ENCODE data around the gene GALNT18.

The GALNT18 gene

GRCh38 chr11:11316651-11317230 lies 305.1 kb downstream of the GALNT18 start:
- Histone ChIP-seq H3K27ac (ENCODE audit: low read depth, low read length) (no peak overlapping the region), H2AFZ (ENCODE audit: low read depth, low read length, severe bottlenecking) (no peak overlapping the region), H3K4me3 (ENCODE audit: insufficient read depth, low read length, poor library complexity, severe bottlenecking) (no peak overlapping the region), H4K20me1 (ENCODE audit: low read depth, low read length) (no peaks in the 10 kb centered on the region), H3K9ac (ENCODE audit: low read length) (no peak overlapping the region), H3F3A (ENCODE audit: insufficient read depth) (no peaks in the 10 kb centered on the region), H3K36me3 (ENCODE audit: low read length) (no peaks in the 10 kb centered on the region), H3K9me2 (replicated peaks; ENCODE audit: insufficient read depth, low read length) (no peaks in the 10 kb centered on the region), H3K79me2 (ENCODE audit: insufficient read depth, low read length) (no peaks in the 10 kb centered on the region), H3K27me3 (ENCODE audit: low read length) (no peaks in the 10 kb centered on the region), H3K4me2 (ENCODE audit: low read depth, low read length, poor library complexity, severe bottlenecking) (no peak overlapping the region), H3K9me3 (ENCODE audit: insufficient read depth, low read length) (no peaks in the 10 kb centered on the region)
- no peak for TF ChIP-seq EZH2phosphoT487 (conservative IDR thresholded peaks at IDR 0.05; ENCODE audit: low read length)
- no peak for TF ChIP-seq CTCF (IDR thresholded peaks at IDR 0.05; ENCODE audit: insufficient read depth, low read length, poor library complexity, severe bottlenecking)

GRCh38 chr11:11313902-11314692 lies 307.7 kb downstream of the GALNT18 start:
- H3K79me2 ChIP-seq (ENCODE audit: insufficient read depth, low read length), result no peaks in the 10 kb centered on the region
- H3K27ac ChIP-seq (ENCODE audit: low read depth, low read length), result no peak overlapping the region
- H3K4me2 ChIP-seq (ENCODE audit: low read depth, low read length, poor library complexity, severe bottlenecking), result no peak overlapping the region

GRCh38 chr11:11313426-11313825 lies 308.4 kb downstream of the GALNT18 start:
- Histone ChIP-seq H3K9me3 (ENCODE audit: insufficient read depth, low read length) (no peaks in the 10 kb centered on the region), H3K36me3 (ENCODE audit: low read length) (no peaks in the 10 kb centered on the region), H3K9me2 (replicated peaks; ENCODE audit: insufficient read depth, low read length) (no peaks in the 10 kb centered on the region), H3F3A (ENCODE audit: insufficient read depth) (no peaks in the 10 kb centered on the region), H4K20me1 (ENCODE audit: low read depth, low read length) (no peaks in the 10 kb centered on the region), H3K4me3 (ENCODE audit: insufficient read depth, low read length, poor library complexity, severe bottlenecking) (no peak overlapping the region), H3K4me2 (ENCODE audit: low read depth, low read length, poor library complexity, severe bottlenecking) (no peak overlapping the region), H3K79me2 (ENCODE audit: insufficient read depth, low read length) (no peaks in the 10 kb centered on the region), H3K27me3 (ENCODE audit: low read length) (no peaks in the 10 kb centered on the region), H3K9ac (ENCODE audit: low read length) (no peak overlapping the region), H3K27ac (ENCODE audit: low read depth, low read length) (no peak overlapping the region), H2AFZ (ENCODE audit: low read depth, low read length, severe bottlenecking) (no peak overlapping the region)
- no peak for TF ChIP-seq CTCF (IDR thresholded peaks at IDR 0.05; ENCODE audit: insufficient read depth, low read length, poor library complexity, severe bottlenecking)
- TF ChIP-seq EZH2phosphoT487 (conservative IDR thresholded peaks at IDR 0.05; ENCODE audit: low read length), result no peak

More at GRCh38 chr11:11313902-11314692, 307.7 kb downstream of the GALNT18 start:
- no peak overlapping the region for H3K9ac ChIP-seq (ENCODE audit: low read length)
- TF ChIP-seq EZH2phosphoT487 (conservative IDR thresholded peaks at IDR 0.05; ENCODE audit: low read length) (no peak), CTCF (IDR thresholded peaks at IDR 0.05; ENCODE audit: insufficient read depth, low read length, poor library complexity, severe bottlenecking) (no peak)
- no peaks in the 10 kb centered on the region for H3K9me3 ChIP-seq (ENCODE audit: insufficient read depth, low read length)
- H2AFZ ChIP-seq (ENCODE audit: low read depth, low read length, severe bottlenecking), result no peak overlapping the region
- no peaks in the 10 kb centered on the region for H4K20me1 ChIP-seq (ENCODE audit: low read depth, low read length)
- no peaks in the 10 kb centered on the region for H3K9me2 ChIP-seq (replicated peaks; ENCODE audit: insufficient read depth, low read length)
- H3K4me3 ChIP-seq (ENCODE audit: insufficient read depth, low read length, poor library complexity, severe bottlenecking), result no peak overlapping the region
- H3F3A ChIP-seq (ENCODE audit: insufficient read depth), result no peaks in the 10 kb centered on the region
- no peaks in the 10 kb centered on the region for H3K27me3 ChIP-seq (ENCODE audit: low read length)
- no peaks in the 10 kb centered on the region for H3K36me3 ChIP-seq (ENCODE audit: low read length)

Data from SU-DHL-6 (cell line).